HG02759 (cell line): ENCODE measurements around the gene ADCK1.
"Not testable (repeated sequence)": the region's sequence is repeated elsewhere in the genome, so short reads cannot be mapped to it uniquely, and the experiment has no call there.

Experiments used
- ATAC-seq: cut with Tn5 transposase; IDR thresholded peaks from one replicate; pipeline ENCODE4 v1.9.1; 2021; ENCODE audit warnings: mild to moderate bottlenecking, moderate library complexity; ENCODE audit not compliant: unreplicated experiment

ADCK1 gene

DNA sequence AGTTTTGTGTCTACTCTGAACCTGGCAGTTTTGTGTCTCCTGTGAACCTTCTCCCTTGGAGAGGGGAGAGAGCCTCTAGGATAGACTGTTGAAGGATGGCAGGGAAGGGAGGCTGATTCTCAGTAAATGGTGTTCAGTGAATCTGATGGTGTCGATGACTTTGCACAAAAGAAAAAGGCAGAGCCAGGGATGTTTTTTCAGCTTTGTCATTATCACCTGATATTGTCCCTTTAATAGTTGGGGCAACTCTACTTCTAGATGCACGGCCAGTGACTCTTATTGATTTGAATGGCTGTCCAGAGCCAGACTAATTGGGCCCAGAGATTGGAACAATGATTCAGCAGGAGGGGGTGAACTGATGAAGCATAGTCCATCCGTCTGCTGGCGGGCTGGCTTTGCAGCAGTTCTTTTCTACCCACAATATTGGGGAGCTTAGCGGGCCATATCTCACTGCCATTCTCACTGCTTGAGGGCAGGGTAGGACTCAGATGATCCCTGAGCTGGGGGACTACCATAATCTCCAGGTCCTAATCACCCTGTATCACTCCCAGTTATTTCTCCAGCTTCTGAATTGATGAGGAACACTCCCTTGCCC lies 93.1 kb downstream of the ADCK1 start:
- no peak for ATAC-seq

DNA sequence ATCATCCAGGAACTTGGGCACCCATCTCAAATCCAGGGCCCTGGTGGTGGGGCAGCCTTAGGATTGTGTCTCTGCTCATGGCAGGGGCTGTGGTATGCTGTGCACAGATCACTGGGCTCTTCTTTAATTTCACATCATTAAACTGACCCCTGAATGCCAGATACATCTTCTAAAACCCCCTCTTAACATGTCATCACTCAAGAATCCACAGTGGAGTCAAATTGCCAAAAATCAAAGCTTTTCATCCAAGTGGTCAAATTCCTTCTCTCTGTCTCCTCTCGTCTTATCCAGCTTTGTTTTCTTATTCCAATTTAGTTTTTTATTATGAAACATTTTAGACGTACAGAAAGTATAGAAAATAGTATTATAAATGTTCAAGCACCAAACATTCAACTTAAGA lies 97.5 kb downstream of the ADCK1 start:
- ATAC-seq: no peak

DNA sequence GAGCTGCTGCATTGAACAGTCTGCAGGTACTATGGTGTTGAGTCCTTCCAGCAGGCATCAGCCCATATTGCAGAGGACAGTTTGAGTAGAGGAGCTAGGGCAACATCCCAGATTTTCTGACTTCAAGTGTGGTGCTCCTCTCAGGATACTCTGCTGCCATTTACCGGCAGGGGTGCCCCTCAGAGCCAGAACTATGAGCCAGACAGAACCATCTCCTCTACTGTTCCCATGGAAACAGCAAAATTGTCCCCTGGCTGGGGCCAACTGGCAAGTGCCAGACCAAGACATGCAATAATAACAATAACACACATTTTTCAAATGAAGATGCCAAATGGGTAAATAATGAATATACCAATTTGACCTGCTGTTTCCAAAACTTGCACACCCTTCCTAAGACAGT lies 102.9 kb downstream of the ADCK1 start:
- ATAC-seq: no peak

DNA sequence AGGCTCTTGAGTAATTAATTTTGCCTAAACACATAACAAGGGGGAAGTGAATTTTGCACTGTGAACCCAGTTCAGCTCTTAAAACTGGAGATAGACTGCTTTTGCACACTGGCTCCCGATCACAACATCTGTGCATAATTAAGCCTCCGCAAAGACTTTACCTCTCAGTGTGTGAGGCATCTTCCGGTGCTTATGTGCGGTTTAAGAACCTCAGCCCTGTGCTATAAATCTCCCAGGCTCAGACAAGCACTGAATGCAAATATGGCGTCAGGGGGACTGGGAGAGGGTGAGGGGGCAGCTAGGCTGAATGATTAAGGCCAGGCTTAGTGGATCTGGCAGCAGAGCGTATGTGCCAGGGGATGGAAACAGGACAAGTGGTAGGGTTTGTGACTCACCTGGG lies 103.3 kb downstream of the ADCK1 start:
- ATAC-seq: no peak

DNA sequence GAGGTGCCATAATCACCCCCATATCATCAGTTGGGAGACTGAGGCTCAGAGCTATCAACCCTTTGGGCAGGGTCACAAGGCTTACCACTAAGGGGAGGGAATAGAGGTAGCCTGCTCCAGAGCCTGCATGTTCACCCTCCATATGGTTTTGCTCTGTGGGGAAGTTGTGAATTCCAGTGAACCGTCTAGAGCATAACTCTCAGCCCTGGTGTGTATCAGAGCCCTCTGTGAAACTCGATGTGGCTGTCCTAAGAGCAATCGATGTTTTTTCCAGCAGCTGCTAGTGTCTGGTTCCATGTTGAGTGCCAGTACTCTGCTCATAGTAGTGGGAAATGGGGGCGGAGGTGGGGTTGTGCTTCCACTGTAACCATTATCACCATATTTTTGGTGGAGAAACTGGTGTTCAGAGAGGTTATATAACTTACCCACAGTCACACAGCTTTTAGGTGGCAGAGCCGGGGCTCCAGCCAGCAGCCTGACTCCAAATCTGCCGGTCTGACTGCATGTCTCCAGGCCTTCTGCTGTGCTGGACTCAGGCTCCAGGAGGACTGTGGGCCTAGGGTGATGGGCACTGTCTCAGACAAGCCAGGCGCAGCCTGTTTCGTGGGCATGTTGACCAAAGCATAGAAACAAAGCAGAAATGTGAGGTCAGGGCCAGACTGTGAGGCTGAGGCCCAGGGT lies 104.2 kb downstream of the ADCK1 start:
- no peak for ATAC-seq

DNA sequence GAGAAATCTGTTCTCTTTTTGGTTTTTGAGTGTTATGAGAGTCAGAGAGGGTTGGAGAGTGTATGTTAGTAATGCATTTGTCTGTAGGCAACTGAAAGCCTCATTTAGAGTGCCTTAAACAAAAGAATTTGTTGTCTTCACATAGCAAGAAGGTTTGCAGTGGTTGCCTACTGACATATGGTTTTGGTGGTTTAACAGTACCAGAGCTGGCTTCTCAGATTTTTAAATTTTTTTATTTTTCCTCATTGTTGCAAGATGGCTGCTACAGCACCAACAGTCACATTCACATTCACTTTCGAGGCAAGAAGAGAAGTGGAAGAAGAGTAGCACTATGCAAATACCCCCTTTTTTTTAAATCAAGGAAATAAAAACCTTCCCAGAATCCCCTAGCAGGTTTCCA lies 106.5 kb downstream of the ADCK1 start:
- no peak for ATAC-seq

DNA sequence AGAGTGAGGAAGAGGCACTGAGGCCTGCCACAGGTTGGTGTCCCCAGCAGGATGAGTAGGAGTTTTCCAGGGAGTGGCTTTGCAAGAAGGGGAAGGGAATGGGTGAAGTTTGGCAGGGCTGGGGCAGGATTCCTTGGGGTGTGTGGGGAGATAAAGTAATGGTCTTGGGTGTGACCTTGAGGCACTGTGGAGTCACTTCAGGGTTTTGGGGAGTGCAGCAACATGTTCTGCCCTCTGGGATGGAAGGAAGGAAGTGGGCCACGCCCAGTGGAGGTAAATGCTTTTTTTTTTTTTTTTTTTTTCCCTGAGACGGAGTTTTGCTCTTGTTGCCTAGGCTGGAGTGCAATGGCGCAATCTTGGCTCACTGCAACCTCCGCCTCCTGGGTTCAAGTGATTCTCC lies 108.9 kb downstream of the ADCK1 start:
- no peak for ATAC-seq

DNA sequence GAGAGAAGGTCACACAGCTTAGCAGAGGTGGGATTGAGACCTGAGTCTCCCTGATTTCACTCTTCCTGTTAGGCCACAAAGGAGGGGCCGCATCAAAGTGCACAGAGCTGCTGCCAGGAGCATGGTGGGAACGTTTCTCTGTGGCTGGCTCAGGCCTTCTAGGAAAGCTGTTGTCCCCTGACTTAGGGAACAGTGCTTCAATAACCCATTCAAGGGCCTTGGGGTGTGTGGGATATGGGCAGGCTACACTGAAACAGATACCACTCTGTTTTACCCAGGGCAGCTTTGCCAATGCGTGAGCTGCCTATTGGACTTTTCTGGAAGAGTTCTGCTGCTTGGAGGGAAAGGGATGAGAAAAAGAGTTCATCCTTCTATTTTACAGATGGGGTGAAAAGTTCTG lies 110.0 kb downstream of the ADCK1 start:
- ATAC-seq: no peak

DNA sequence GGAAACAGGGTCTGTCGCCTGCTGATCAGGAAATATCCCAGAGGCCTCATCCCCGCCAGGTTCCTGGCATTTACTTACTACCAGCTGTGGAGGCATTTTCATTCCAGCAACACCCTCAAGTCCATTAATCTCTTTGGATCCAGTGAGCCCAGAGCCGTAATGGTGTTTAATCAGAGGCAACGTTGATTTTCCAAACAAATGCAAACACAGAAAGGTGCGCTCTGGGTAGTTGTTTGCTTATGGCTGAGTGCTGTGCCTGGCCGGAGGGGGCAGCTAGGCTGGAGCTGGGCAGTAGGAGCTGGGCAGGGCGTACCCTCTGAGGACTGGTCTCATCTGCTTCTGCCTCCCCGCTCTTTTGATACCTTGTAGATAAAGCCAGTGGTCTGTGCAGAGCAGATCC lies 110.6 kb downstream of the ADCK1 start:
- no peak for ATAC-seq

DNA sequence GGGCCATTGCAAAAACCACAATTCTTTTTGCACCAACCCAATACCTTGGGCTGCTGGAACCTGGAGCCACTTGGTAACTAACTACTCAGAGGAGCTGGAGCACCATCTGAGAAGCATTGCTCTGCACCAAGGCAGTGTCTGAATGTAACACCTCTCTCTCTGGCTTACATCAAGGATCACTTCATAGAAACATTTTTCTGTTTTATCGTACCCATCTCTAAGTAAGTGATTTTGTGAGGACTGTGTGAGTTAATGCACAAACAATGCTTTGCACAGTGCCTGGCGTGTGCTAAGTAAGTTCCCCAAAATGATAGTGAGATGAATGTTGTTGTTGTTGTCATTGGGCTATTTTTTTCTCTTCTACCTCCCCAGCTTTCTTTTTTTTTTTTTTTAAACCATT lies 111.4 kb downstream of the ADCK1 start:
- ATAC-seq: no peak

DNA sequence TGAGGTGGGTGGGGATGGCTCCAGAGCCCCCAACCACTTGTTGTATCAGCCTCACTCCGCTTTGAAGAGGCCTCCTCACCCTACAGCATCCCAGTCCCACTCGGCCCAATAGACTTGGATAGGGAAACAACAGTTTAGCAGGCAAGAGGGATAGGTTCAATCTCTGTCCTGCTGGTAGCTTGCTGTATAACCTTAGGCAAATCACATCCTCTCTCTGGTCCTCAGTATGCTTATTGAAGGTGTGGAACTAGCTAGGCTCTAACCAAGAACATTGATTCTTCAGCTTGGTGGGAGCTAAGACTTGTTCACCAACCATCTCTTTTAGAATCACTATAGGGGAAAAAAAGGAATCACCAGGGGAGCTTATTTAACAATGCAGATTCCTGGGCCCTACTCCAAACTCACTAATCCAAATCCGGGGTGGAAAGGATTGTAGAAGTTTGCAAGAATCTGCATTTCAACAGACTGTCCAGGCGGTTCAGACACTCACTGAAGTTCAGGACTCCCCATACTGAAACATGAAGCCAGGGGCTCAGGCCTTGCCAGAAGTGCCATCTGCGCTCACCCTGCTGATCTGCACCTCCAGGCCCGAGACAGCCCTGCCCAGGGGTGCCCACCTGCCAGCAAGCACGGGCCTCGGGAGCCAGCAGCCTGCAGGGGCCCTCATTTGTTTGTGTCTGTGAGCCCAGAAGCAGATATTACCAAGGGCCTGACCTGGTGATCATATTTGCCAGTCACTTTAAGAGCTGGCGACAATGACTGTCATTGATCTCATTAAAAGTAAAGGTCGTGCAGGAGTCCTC lies 113.0 kb downstream of the ADCK1 start:
- ATAC-seq: no peak

DNA sequence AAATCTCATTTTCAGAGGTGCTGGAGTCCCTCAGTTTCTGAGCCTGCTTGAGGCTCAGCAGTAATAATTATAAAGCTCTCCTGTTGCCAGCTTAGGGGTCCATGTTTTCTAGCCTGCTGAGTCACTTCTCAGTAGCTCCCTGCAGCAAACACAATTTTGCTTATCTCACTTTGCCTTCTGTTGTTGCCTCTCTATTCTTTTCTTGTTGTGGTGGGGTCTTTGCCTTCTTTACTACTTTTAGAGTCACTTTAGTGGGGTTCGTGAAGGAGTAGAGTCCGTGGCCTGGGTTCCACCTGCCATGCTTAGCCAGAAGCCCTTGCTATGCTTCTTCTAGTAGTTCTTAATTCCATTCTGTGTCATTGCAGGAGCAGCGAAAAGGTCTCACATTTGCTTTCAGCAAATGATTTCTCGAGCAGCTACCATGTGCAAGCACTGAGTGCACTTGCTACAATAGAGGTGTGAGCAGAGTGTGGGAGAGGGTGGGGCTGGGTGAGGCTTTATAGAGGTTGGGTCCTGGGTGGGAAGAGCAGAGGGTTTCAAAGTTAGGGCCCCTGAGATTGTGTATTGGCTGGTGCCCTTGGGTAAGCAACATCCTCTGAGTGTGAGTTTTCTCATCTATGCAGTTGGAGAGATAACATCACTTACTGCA lies 114.3 kb downstream of the ADCK1 start:
- ATAC-seq: no peak

DNA sequence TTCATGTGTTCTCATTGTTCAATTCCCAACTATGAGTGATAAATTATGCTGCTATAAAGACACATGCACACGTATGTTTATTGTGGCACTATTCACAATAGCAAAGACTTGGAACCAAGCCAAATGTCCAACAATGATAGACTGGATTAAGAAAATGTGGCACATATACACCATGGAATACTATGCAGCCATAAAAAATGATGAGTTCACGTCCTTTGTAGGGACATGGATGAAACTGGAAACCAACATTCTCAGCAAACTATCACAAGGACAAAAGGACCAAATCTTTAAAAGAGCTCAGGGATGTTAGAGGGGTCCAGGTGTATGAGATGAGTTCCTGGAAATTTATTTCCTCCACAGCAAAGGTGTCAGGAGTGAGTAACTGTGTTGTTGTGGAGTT lies 115.5 kb downstream of the ADCK1 start:
- ATAC-seq: not testable (repeated sequence)

DNA sequence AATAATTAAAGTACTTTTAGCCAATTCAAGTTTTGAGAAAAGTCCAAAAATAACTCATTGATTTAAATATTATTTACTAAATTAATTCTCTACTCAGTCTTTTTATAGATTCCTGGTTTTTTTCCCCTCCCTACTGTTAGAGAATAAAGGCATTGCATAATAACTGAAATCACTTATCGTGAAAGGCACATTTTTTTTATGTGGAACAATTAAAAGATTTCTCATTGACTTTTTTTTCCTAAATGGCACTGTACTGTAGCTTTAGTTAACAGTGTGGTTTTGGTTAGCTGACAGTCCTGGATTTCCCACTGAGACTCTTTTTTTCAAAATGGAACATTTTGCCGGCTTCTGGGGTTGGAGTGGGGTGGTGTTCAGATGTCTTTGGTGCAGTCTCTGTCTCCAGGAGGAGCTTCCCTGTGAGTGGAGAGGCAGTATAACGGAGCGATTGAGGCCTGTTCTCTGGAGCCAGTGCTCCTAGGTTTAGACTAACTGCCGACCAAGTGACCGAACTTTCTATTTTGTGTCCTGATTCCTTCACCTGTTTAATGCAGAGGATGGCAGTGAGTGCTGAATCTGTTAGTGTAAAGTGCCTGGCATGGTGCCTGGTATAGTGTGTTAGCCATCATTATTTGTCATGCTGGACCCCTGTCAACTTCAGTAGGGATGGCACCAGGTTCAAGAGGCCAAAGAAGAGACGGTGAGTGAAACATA lies 117.7 kb downstream of the ADCK1 start:
- no peak for ATAC-seq

DNA sequence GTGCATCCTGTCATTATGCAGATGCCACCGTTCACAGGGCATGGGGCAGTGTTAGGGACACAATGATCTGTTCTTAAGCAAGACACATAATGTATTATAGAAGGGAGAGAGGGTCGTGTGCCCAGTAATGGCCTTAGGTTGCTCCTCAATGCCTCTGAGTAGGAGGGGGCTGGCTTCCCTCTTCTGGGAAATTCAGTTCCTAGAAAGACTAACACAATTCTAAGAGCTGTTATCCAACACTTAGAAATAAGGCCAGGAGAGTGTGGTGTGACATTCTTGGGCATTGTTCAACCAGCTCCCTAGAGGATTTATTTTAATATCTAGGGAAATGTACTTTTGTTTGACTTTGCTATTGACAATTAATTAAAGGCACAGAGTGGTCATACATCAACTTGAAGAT lies 118.5 kb downstream of the ADCK1 start:
- ATAC-seq: no peak

DNA sequence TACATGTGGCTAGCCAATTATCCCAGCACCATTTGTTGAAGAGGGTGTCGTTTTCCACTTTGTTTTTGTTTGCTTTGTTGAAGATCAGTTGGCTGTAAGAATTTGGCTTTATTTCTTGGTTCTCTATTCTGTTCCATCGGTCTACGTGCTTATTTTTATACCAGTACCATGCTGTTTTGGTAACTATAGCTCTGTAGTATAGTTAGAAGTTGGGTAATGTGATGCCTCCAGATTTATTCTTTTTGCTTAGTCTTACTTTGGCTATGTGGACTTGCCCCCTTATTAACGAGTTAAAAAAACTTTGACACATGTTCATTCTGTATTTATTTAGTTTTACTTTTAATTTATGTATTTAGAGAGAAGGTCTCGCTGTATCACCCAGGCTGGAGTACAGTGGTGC lies 120.4 kb downstream of the ADCK1 start:
- ATAC-seq: no peak

DNA sequence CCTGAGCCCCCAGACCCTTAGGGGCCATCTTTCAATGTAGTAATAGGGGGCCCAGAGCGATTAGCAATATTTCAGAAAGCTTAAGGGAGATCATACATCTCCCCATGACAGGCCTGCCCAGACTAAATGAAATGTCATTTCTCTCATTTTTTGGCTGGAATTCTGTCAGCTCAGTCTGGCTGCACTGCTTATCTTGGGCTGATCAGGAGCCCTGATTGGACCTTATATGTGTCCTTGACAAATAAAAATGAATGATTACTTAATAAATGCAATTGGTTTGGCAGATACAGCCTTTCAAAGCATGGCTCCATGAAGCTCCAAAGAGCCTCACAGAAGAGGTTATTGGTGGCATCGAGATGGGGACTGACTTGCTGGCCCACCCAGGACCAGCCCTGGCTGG lies 121.9 kb downstream of the ADCK1 start:
- ATAC-seq: no peak

DNA sequence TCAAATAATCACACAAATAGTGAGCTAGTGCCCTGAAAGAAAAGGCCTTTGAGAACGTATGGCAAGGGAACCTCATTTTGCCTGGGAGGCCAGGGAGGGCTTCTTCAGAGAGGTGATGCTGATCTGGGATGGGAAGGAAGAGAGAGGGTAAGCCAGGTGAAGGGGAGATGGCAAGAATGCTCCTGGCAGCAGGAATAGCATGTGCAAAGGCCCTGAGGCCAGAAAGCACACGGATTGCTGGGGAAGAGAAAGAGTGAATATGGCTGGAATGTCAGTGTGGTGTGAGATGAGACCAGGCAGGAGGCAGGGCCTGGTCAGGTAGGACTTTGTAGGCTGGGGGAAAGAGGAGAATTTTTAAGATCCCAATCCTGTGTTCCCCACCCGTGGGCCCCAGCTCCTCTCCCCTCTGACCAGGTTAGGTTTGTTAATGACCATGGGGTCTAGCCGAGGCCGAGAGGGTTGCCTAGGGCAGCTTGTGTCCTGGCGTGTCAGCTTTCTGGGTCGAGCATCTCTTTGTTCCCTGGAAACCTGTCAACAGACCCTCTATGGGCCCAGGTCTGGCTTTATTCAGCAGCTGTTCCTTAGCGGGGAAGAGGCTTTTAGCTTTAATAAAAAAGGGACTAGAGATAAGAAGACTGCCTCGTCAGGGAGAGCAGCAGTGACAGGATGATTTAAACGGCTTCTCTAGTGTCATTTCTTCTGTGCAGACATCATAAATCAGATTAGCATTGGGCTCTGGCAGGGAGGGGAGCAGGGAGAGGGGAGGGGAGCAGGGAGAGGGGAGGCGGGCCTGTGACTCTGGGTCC lies 123.4 kb downstream of the ADCK1 start:
- ATAC-seq: no peak

DNA sequence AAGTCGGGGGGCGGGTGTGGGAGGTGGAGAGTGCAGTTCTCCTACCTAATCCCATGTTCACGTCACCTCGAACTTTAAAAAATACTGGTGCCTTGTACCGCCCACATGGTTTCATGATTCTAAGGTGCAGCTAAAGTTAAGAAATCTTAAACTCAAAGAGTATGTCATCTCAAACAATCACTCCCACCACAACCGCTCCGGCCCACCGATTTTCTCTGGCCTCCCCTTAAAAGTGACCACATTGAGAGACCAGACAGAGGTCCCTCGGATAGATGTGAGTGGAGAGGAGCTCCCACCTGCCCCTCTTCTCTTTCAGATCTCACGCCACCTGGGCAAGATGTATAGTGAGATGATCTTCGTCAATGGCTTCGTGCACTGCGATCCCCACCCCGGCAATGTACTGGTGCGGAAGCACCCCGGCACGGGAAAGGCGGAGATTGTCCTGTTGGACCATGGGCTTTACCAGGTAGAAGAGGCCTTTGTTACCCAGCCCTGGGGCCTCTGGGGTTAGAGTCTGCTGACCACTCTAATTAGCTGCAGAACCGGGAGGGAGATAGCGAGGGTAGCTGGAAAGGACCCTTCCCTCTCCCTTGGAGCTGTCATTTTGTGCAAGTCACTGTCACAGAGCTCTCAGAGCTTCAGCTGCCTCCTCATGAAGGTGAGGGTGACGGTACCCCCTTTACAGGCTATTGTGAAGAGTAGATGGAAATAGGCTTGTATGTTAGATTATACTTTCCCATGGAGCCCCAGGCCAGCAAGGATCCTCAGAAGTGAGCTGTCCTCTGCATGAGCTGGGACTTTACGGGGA lies 124.4 kb downstream of the ADCK1 start:
- no peak for ATAC-seq
